GM10266 (cell line): ENCODE measurements around the gene TMEM132A.

ENCODE experiments used
- DNase-seq: peaks from one replicate; pipeline ENCODE4 v3.0.0; 2012; ENCODE audit errors: extremely low spot score
- TF ChIP-seq, protein P1 (sequence below): IDR thresholded peaks from 2 replicates; pipeline ENCODE4 v1.5.1; 2012; ENCODE audit warnings: mild to moderate bottlenecking, low read depth; ENCODE audit not compliant: control insufficient read depth, insufficient read depth; ENCODE audit errors: missing control alignments

TMEM132A gene

DNA sequence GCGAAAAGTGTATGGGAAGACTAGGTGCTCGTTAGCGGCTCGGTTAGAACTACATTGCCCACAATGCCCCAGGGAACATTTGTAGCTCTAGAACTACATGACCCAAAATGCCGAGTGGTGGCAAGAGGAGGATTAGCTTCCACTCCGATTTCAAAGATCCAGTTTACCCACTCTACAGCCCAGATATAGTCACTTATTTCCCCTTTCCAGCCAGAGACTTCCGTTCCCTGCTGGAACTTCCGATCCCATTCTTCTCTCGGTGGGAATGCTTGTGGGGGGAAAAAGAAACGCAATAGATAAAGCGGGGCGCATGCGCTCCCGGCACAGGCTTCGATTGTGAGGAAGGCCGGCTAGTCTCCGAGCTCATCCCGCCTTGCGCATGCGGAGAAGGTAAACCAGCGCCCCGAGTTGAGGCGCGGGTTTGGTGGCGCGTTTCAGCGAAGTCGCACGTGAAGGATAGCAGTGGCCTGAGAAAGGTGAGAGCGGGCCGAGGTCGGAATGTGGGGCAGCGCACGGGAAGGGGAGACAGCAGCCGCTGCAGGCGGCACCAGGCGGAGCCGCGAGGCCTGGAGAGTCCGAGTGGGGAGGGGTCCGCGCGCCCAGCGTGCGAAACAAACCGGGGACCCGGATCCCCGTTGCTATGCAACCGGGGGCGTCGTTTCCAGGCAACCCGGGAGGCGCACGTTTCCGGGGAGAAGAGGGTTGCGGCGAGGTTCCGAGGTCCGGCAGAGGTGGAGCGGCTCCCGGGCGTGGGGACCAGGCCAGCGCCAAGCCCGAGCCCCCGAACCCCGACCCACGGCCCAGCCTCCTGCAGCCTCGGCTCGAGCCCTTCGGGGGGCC lies 10.2 kb upstream of the TMEM132A start, which contains the start of gene TMEM109:
Gene TMEM109, plus strand, starts transcription at position 366 of the 840 bp plus-strand sequence. CDS start 5,536 bp downstream, outside the sequence.
- DNase-seq = peak; percentile 91
- TF ChIP-seq, protein P1, sequence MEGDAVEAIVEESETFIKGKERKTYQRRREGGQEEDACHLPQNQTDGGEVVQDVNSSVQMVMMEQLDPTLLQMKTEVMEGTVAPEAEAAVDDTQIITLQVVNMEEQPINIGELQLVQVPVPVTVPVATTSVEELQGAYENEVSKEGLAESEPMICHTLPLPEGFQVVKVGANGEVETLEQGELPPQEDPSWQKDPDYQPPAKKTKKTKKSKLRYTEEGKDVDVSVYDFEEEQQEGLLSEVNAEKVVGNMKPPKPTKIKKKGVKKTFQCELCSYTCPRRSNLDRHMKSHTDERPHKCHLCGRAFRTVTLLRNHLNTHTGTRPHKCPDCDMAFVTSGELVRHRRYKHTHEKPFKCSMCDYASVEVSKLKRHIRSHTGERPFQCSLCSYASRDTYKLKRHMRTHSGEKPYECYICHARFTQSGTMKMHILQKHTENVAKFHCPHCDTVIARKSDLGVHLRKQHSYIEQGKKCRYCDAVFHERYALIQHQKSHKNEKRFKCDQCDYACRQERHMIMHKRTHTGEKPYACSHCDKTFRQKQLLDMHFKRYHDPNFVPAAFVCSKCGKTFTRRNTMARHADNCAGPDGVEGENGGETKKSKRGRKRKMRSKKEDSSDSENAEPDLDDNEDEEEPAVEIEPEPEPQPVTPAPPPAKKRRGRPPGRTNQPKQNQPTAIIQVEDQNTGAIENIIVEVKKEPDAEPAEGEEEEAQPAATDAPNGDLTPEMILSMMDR = no peak

DNA sequence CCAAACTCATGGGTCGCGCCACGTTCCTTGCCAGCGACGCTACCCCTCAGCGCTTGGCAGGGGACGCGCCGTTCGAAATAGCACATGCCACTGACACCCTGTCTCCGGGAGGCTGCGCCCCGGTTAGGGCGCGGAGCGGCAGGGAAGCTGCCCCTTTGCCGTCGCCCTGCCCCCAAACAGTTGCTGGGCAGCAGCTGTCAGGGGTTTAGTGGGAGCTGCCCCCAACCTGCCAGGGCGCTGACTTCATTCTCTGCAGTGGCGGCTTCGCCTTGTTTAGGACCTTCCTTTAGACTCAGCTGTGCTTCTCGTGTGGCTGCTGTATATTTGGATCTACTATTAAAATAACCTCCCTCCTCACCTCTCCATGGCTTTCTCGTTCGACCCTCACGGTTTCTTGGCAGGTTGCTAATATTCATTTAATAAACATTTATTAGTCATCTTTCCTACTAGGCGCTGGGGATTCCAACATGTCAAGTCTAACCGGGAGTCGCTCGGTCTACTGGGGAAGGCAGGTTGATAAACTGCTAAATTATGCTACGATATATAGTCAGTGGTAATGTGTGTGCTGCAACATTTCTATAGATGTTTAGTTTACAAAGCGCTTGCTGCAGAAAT lies 9.5 kb upstream of the TMEM132A start:
- no peak for DNase-seq
- TF ChIP-seq, protein P1 = no peak

DNA sequence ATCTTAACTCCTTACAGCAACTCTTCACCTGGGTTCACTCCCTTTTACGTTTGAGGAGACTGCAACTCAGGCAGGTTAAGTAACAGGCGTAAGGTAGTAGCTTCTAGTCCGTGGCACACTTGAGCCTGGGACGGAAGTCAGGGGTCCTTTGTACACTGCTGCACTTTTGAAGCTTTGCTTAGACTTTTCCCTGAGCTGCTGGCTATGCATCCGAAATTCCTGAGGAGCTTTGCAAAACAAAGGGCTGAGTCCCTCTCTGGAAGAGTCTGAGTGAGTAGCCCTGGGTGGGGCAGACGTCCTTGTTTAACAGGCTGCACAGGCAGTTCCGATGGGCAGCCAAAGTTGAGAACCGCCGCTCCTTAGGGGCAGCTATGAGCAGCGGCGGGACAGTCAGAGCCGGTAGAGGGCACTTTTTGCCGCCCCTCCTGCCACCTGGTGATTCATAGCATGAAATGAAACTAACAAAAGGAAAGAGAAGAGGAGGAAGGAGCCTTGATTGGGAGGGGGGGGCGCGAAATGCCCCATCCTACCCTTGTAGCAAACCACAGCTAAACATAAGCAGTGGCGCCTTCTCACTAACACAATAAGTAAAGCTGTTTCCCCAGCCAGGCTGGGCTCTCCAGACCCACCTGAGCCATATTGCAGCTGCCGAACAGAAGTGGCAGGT lies 8.9 kb upstream of the TMEM132A start:
- DNase-seq = peak; percentile 83
- TF ChIP-seq, protein P1 = peak; percentile 64

DNA sequence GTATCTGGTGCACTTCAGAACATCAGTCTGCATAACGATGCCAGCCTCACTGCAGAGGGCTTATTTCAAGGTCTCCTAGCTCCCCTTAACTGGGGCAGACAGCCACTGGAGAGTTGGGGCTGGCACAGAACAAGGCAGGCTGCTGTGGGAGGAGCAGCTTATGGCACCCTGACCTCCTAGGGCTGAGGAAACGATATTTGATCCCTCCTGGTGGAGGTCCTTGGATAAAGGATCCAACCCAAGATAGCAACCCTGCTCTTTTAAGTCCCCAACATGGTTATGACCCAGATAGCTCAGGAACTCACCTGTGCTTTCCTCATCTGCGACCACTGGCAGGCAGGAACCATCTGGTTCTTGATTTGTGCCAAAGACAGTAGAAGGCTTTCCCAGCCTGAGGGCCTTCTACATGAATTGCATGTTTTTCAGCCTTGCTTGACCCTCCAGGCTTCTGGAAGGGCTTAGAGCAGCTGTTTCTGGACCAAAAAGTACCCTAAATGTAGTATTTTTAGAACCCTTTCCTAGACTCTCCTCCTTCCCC lies 7.5 kb upstream of the TMEM132A start:
- no peak for DNase-seq
- TF ChIP-seq, protein P1 = no peak

DNA sequence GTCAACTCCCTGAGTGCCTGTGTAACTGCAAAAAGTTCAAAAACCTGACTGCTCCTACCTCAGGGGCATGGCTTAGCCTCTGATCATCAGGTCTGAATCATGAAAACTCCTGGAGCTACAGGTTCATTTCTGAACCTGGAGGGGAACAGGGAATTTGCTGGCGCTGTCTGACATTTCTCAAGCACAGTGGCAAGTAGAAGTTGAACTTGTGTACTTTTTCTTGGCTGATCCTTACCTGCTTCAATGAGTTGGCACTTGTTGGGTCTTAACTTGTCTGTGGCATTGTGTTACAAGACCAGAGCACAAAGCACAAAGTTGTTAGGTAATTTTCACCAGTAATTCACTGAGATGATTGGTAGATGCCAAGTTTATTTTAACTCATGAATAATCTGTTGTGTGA lies 7.0 kb upstream of the TMEM132A start:
- TF ChIP-seq, protein P1 = no peak

DNA sequence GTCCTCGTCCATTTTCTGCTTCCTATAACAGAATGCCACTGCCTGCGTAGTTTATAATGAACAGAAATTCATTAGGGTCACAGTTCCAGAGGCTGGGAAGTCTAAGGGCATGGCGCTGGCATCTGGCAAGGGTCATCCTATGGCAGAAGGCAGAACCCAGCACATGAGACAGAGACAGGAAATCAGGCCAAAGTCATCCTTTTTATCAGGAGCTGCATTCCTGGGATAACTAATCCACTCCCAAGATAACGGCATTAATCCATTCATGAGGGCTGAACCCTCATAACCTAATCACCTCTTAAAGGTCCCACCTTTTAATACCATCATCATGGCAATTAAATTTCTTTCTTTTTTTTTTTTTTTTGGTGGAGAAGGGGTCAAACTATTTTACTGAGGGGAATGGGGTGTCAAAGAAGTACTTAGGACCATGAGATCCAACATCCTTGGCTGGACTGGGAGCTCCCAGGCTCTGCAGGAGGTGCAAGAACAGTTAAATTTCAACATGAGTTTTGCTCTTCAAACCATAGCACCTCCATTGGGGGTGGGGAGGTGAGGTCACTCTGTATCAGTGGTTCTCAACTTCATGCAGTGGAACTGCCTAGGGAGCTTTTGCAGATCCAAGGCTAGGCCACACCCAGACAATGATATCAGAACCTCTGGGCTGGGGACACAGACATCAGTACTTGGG lies 5.9 kb upstream of the TMEM132A start:
- DNase-seq = no peak
- TF ChIP-seq, protein P1 = no peak

More for the DNA sequence above, 7.0 kb upstream of the TMEM132A start:
- no peak for DNase-seq
